ENCODE results near the gene PLXNA4.

- TF ChIP-seq POLR2AphosphoS5 (IDR thresholded peaks at IDR 0.05): peak in 1 of 3 donors; percentile 17
- TF ChIP-seq, protein P1, sequence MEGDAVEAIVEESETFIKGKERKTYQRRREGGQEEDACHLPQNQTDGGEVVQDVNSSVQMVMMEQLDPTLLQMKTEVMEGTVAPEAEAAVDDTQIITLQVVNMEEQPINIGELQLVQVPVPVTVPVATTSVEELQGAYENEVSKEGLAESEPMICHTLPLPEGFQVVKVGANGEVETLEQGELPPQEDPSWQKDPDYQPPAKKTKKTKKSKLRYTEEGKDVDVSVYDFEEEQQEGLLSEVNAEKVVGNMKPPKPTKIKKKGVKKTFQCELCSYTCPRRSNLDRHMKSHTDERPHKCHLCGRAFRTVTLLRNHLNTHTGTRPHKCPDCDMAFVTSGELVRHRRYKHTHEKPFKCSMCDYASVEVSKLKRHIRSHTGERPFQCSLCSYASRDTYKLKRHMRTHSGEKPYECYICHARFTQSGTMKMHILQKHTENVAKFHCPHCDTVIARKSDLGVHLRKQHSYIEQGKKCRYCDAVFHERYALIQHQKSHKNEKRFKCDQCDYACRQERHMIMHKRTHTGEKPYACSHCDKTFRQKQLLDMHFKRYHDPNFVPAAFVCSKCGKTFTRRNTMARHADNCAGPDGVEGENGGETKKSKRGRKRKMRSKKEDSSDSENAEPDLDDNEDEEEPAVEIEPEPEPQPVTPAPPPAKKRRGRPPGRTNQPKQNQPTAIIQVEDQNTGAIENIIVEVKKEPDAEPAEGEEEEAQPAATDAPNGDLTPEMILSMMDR (IDR thresholded peaks at IDR 0.05): peak in 1 of 5 experiments; percentile 14
- no peak for TF ChIP-seq POLR2A (IDR thresholded peaks at IDR 0.05)
Observed at GRCh38 chr7:132380059-132380458, 196.2 kb downstream of the PLXNA4 start.
